Keratinocyte (primary cell): Measurements from ENCODE around the gene SMIM15.

Source experiments
- CTCF ChIP-seq, 3 experiments: IDR thresholded peaks in 1 of 3; conservative IDR thresholded peaks in 1 of 3; optimal IDR thresholded peaks in 1 of 3; 2 replicates in 2 of 3; 3 replicates in 1 of 3; pipeline versions ENCODE3 to v1.5.1; 2011; ENCODE audit warnings: low read length in 3 of 3, mild to moderate bottlenecking in 3 of 3, moderate library complexity in 2 of 3, control low read depth in 1 of 3, inconsistent platforms in 1 of 3; ENCODE audit not compliant: insufficient read depth in 2 of 3; ENCODE audit errors: extremely low read depth in 1 of 3
- EZH2 ChIP-seq: IDR thresholded peaks from one replicate; pipeline ENCODE4 v1.6.1; 2012; ENCODE audit warnings: inconsistent platforms, mild to moderate bottlenecking, low read length, moderate library complexity

- no peak for TF ChIP-seq CTCF (optimal IDR thresholded peaks at IDR 0.05 in 1 of 3, IDR thresholded peaks at IDR 0.05 in 1 of 3, conservative IDR thresholded peaks at IDR 0.05 in 1 of 3; ENCODE audit: extremely low read depth in 1 of 3, insufficient read depth in 2 of 3, low read length in 3 of 3)
- no peak for TF ChIP-seq EZH2
Observed at GRCh38 chr5:61207884-61208283, 45.6 kb upstream of the SMIM15 start.
